BJ (cell line): ENCODE results near the gene CCNL2. TPM values are rescaled to one million over a fixed set of nuclear protein-coding genes. Genes with fewer than 3 reads are reported as not detected.
"Not testable (repeated sequence)": the region's sequence is repeated elsewhere in the genome, so short reads cannot be mapped to it uniquely, and the experiment has no call there.

Source experiments
- CTCF ChIA-PET: fragments of 350-600 bp; formaldehyde crosslinking; extraction: SDS; loops from one replicate; lab custom pipeline; 2021; ENCODE audit warnings: antibody characterized with exemption, inconsistent platforms; lab: Yijun Ruan, JAX
- POLR2A ChIA-PET: fragments of 300-600 bp; sonication (Branson Sonifier 250); formaldehyde crosslinking; extraction: SDS; loops from one replicate; lab custom pipeline; 2021; ENCODE audit warnings: antibody characterized with exemption; lab: Charles Lee
- DNase-seq: peaks from one replicate; pipeline ENCODE4 v3.0.0-alpha.2; 2011; ENCODE audit warnings: low read depth
- H3K27me3 ChIP-seq: 2 replicates; pipeline ENCODE4 v1.6.0; 2011; ENCODE audit warnings: low read length; ENCODE audit not compliant: control insufficient read depth, insufficient read depth
- H3K36me3 ChIP-seq: 2 replicates; pipeline ENCODE4 v1.5.1; 2011; ENCODE audit warnings: low read length; ENCODE audit not compliant: control insufficient read depth, insufficient read depth
- H3K4me3 ChIP-seq: 2 replicates; pipeline ENCODE4 v1.5.1; 2011; ENCODE audit warnings: low read depth, mild to moderate bottlenecking, control low read depth, low read length
- polyA plus RNA-seq: library from polyadenylated mRNA; depleted of rRNA; stranded (reverse); fragments of >200 nt; gene quantifications from 2 replicates; pipeline ENCODE4 v1.2.3, GENCODE V29; 2011
- TF ChIP-seq, protein P1 (sequence below): IDR thresholded peaks from 2 replicates; pipeline ENCODE4 v1.5.1; 2011; ENCODE audit warnings: low read depth, mild to moderate bottlenecking, control low read depth, inconsistent platforms, low read length, moderate library complexity; ENCODE audit not compliant: insufficient read depth

CCNL2 gene
- polyA plus RNA-seq, 1 experiment = 175 TPM

- POLR2A ChIA-PET = interaction anchor here (1.0 kb wide), 1 partner anchor 9 kb away, joined by 4 read pairs; no protein-coding TSS in a partner anchor
Observed at GRCh38 chr1:1371364-1371745, 27.8 kb downstream of the CCNL2 start.

GRCh38 chr1:1370771-1371300, 28.3 kb downstream of the CCNL2 start:
- H3K27me3 ChIP-seq = no peaks in the 10 kb centered on the region
- ChIA-PET CTCF (interaction anchor here (0.7 to 6.4 kb wide), 14 partner anchors 8 to 388 kb away, joined by 3 to 46 read pairs (median 8); partner anchors contain the start of genes DVL1, MXRA8 and TAS1R3), POLR2A (interaction anchor here (1.0 kb wide), 1 partner anchor 9 kb away, joined by 4 read pairs; no protein-coding TSS in a partner anchor)
- no peak overlapping the region for H3K4me3 ChIP-seq
- TF ChIP-seq, protein P1, sequence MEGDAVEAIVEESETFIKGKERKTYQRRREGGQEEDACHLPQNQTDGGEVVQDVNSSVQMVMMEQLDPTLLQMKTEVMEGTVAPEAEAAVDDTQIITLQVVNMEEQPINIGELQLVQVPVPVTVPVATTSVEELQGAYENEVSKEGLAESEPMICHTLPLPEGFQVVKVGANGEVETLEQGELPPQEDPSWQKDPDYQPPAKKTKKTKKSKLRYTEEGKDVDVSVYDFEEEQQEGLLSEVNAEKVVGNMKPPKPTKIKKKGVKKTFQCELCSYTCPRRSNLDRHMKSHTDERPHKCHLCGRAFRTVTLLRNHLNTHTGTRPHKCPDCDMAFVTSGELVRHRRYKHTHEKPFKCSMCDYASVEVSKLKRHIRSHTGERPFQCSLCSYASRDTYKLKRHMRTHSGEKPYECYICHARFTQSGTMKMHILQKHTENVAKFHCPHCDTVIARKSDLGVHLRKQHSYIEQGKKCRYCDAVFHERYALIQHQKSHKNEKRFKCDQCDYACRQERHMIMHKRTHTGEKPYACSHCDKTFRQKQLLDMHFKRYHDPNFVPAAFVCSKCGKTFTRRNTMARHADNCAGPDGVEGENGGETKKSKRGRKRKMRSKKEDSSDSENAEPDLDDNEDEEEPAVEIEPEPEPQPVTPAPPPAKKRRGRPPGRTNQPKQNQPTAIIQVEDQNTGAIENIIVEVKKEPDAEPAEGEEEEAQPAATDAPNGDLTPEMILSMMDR = no peak
- no peak for DNase-seq
- H3K36me3 ChIP-seq = peaks cover 5% of the 10 kb centered on the region

More at GRCh38 chr1:1371364-1371745, 27.8 kb downstream of the CCNL2 start:
- peaks cover 5% of the 10 kb centered on the region for H3K36me3 ChIP-seq
- H3K27me3 ChIP-seq = no peaks in the 10 kb centered on the region
- no peak overlapping the region for H3K4me3 ChIP-seq
- CTCF ChIA-PET = interaction anchor here (0.7 to 6.4 kb wide), 22 partner anchors 8 to 390 kb away, joined by 3 to 46 read pairs (median 6); partner anchors contain the start of genes DVL1, MXRA8 and TAS1R3
- TF ChIP-seq, protein P1 = no peak
- no peak for DNase-seq

- CTCF ChIA-PET = interaction anchor here (1.0 to 6.4 kb wide), 4 partner anchors 12 to 387 kb away, joined by 3 to 46 read pairs (median 18); partner anchors contain the start of genes DVL1 and MXRA8
- DNase-seq, H3K27me3 ChIP-seq, H3K36me3 ChIP-seq, H3K4me3 ChIP-seq, POLR2A ChIA-PET: not testable (repeated sequence)
Observed at GRCh38 chr1:1370094-1370493, 29.0 kb downstream of the CCNL2 start.

DNA sequence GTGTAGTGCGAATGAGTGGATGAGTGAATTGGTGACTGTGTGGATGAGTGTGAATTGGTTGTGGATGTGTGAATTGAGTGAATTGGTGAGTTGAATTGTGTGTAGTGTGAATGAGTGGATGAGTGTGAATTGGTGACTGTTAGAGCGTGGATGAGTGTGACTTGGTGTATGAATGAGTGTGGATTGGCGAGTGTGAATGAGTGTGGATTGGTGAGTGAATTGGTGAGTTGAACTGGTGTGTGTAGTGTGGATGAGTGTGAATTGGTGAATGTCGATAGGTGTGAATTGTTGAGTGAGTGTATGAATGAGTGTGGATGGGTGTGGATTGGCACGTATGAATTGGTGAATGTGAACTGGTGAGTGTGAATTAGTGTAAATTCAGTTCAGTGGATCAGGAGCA, 31.8 kb downstream of the CCNL2 start:
- H3K27me3 ChIP-seq = no peaks in the 10 kb centered on the region
- no peak overlapping the region for H3K4me3 ChIP-seq
- H3K36me3 ChIP-seq = peaks cover under 1% of the 10 kb centered on the region
- ChIA-PET POLR2A (no interaction called here), CTCF (no interaction called here)
- TF ChIP-seq, protein P1 = no peak
- DNase-seq = no peak

GRCh38 chr1:1366699-1367066, 32.5 kb downstream of the CCNL2 start:
- TF ChIP-seq, protein P1 = no peak
- H3K27me3 ChIP-seq = no peaks in the 10 kb centered on the region
- no peaks in the 10 kb centered on the region; the same call in 1 of the 2 replicates for H3K36me3 ChIP-seq
- POLR2A ChIA-PET = no interaction called here
- CTCF ChIA-PET = no interaction called here
- H3K4me3 ChIP-seq = no peak overlapping the region
- no peak for DNase-seq
